Measurements from ENCODE around the gene RTN4R.

RTN4R gene

GRCh38 chr22:20205464-20205963, 62.6 kb downstream of the RTN4R start:
- H4K20me1 ChIP-seq = peaks cover 0 to 10% (median 0%) of the 10 kb centered on the region in 11 experiments; a peak in 4 of 22 replicates
- peak overlapping the region in 7 of 11 experiments; percentile 13 to 86 (median 83); a peak in 11 of 22 replicates for H3K9ac ChIP-seq
- no peaks in the 10 kb centered on the region for H3K27me3 ChIP-seq
- H3K27ac ChIP-seq = peak overlapping the region in 10 of 11 experiments; percentile 78 to 90 (median 81); a peak in 20 of 22 replicates
- no peaks in the 10 kb centered on the region for H3K9me3 ChIP-seq (replicated peaks in 1 of 11)
- TF ChIP-seq Cebpa-rat (IDR thresholded peaks at IDR 0.05) = no peak
- H3K36me3 ChIP-seq = no peaks in the 10 kb centered on the region
- peak overlapping the region; percentile 94 to 99 (median 96) for H3K4me2 ChIP-seq
- peak overlapping the region in 1 of 10 experiments; percentile 70; a peak in 3 of 20 replicates for H3K4me3 ChIP-seq
- peaks cover 53 to 95% (median 86%) of the 10 kb centered on the region in 10 experiments for H3K4me1 ChIP-seq

GRCh38 chr22:20204806-20205205, 63.3 kb downstream of the RTN4R start:
- H3K4me2 ChIP-seq = peak overlapping the region; percentile 94 to 99 (median 96); a peak in 20 of 22 replicates
- peaks cover 51 to 94% (median 83%) of the 10 kb centered on the region in 10 experiments for H3K4me1 ChIP-seq

GRCh38 chr22:20204311-20204710, 63.8 kb downstream of the RTN4R start:
- no peaks in the 10 kb centered on the region for H4K20me1 ChIP-seq
- peak overlapping the region; percentile 70 to 99 (median 96) for H3K4me2 ChIP-seq
- H3K27me3 ChIP-seq = no peaks in the 10 kb centered on the region
- H3K4me3 ChIP-seq = no peak overlapping the region
- peak overlapping the region in 3 of 11 experiments; percentile 35 to 78 (median 43); a peak in 4 of 22 replicates for H3K27ac ChIP-seq
- peak overlapping the region in 3 of 11 experiments; percentile 42 to 59 (median 46); a peak in 3 of 22 replicates for H3K9ac ChIP-seq
- H3K36me3 ChIP-seq = no peaks in the 10 kb centered on the region
- no peak for TF ChIP-seq Cebpa-rat (IDR thresholded peaks at IDR 0.05)
- peaks cover 51 to 93% (median 81%) of the 10 kb centered on the region in 10 experiments for H3K4me1 ChIP-seq
- no peaks in the 10 kb centered on the region for H3K9me3 ChIP-seq (replicated peaks in 1 of 11)

More at GRCh38 chr22:20204806-20205205, 63.3 kb downstream of the RTN4R start:
- Histone ChIP-seq H3K27me3 (no peaks in the 10 kb centered on the region), H3K36me3 (no peaks in the 10 kb centered on the region), H3K9ac (peak overlapping the region in 5 of 11 experiments; percentile 19 to 83 (median 46); a peak in 6 of 22 replicates), H4K20me1 (peaks cover 0 to 3% (median 0%) of the 10 kb centered on the region in 11 experiments; a peak in 2 of 22 replicates), H3K27ac (peak overlapping the region in 8 of 11 experiments; percentile 78 to 90 (median 82); a peak in 14 of 22 replicates), H3K9me3 (replicated peaks in 1 of 11) (no peaks in the 10 kb centered on the region), H3K4me3 (no peak overlapping the region)
- TF ChIP-seq Cebpa-rat (IDR thresholded peaks at IDR 0.05) = no peak

GRCh38 chr22:20203552-20204201, 64.4 kb downstream of the RTN4R start:
- Histone ChIP-seq H3K4me2 (peak overlapping the region; percentile 70 to 99 (median 96)), H3K9me3 (replicated peaks in 1 of 11) (no peaks in the 10 kb centered on the region), H3K9ac (peak overlapping the region in 2 of 11 experiments; percentile 1 to 42; a peak in 2 of 22 replicates), H4K20me1 (no peaks in the 10 kb centered on the region), H3K36me3 (no peaks in the 10 kb centered on the region), H3K4me1 (peaks cover 51 to 86% (median 78%) of the 10 kb centered on the region in 10 experiments), H3K4me3 (no peak overlapping the region), H3K27ac (peak overlapping the region in 2 of 11 experiments; percentile 35 to 43; a peak in 3 of 22 replicates), H3K27me3 (no peaks in the 10 kb centered on the region)
- no peak for TF ChIP-seq Cebpa-rat (IDR thresholded peaks at IDR 0.05)

- no peak for TF ChIP-seq Cebpa-rat (IDR thresholded peaks at IDR 0.05)
- Histone ChIP-seq H4K20me1 (no peaks in the 10 kb centered on the region), H3K27ac (0 out of 22 replicates have a peak overlapping the region, but pooled peaks of 1 of the 11 experiments have one; percentile 6), H3K27me3 (no peaks in the 10 kb centered on the region), H3K4me3 (no peak overlapping the region), H3K36me3 (no peaks in the 10 kb centered on the region), H3K4me1 (peaks cover 50 to 82% (median 74%) of the 10 kb centered on the region in 10 experiments), H3K9ac (0 out of 22 replicates have a peak overlapping the region, but pooled peaks of 1 of the 11 experiments have one; percentile 34), H3K9me3 (replicated peaks in 1 of 11) (no peaks in the 10 kb centered on the region), H3K4me2 (peak overlapping the region in 10 of 11 experiments; percentile 94 to 99 (median 97); a peak in 13 of 22 replicates)
Observed at GRCh38 chr22:20203142-20203551, 65.0 kb downstream of the RTN4R start.

- Histone ChIP-seq H3K9me3 (replicated peaks in 1 of 11) (no peaks in the 10 kb centered on the region), H4K20me1 (no peaks in the 10 kb centered on the region), H3K4me3 (no peak overlapping the region), H3K27me3 (no peaks in the 10 kb centered on the region), H3K4me2 (peak overlapping the region in 7 of 11 experiments; percentile 26 to 72 (median 50); a peak in 12 of 22 replicates), H3K27ac (no peak overlapping the region), H3K9ac (no peak overlapping the region), H3K36me3 (no peaks in the 10 kb centered on the region), H3K4me1 (peaks cover 37 to 69% (median 62%) of the 10 kb centered on the region in 10 experiments)
- no peak for TF ChIP-seq Cebpa-rat (IDR thresholded peaks at IDR 0.05)
Observed at GRCh38 chr22:20201837-20202392, 66.2 kb downstream of the RTN4R start.

- Histone ChIP-seq H3K4me1 (peaks cover 31 to 68% (median 62%) of the 10 kb centered on the region in 10 experiments), H3K4me2 (peak overlapping the region in 7 of 11 experiments; percentile 3 to 47 (median 31); a peak in 6 of 22 replicates), H3K9ac (no peak overlapping the region), H3K9me3 (replicated peaks in 1 of 11) (no peaks in the 10 kb centered on the region), H4K20me1 (no peaks in the 10 kb centered on the region), H3K36me3 (no peaks in the 10 kb centered on the region), H3K27me3 (no peaks in the 10 kb centered on the region), H3K4me3 (no peak overlapping the region), H3K27ac (no peak overlapping the region)
- TF ChIP-seq Cebpa-rat (IDR thresholded peaks at IDR 0.05) = no peak
Observed at GRCh38 chr22:20199906-20200305, 68.2 kb downstream of the RTN4R start.

GRCh38 chr22:20199413-20199842, 68.7 kb downstream of the RTN4R start:
- Histone ChIP-seq H3K9ac (no peak overlapping the region), H3K27me3 (no peaks in the 10 kb centered on the region), H3K9me3 (replicated peaks in 1 of 11) (no peaks in the 10 kb centered on the region), H3K4me2 (no peak overlapping the region), H3K4me3 (no peak overlapping the region), H3K36me3 (no peaks in the 10 kb centered on the region), H4K20me1 (no peaks in the 10 kb centered on the region), H3K27ac (no peak overlapping the region), H3K4me1 (peaks cover 28 to 68% (median 62%) of the 10 kb centered on the region in 10 experiments)
- no peak for TF ChIP-seq Cebpa-rat (IDR thresholded peaks at IDR 0.05)

Data from BLaER1 treated with 17β-estradiol and CSF1 and Interleukin-3, amounts not matched to agents 10 nM and 100 nM (cell line).